K562 treated with DMSO at 1 percent for 4 hours (cell line): Measurements from ENCODE around the gene HDAC11. TPM values are rescaled to one million over a fixed set of nuclear protein-coding genes. Genes with fewer than 3 reads are reported as not detected.

Experiments used
- total RNA-seq: library from RNA; unstranded; fragments of 300-600 nt; gene quantifications from 2 replicates; pipeline ENCODE4 v1.2.3, GENCODE V29; 2022; ENCODE audit not compliant: insufficient read depth

HDAC11 gene
- total RNA-seq: 5.3 and 9.9 TPM in 2 replicates

GRCh38 chr3:13479582-13480339 lies at the start of gene HDAC11:
HDAC11 (plus strand) TSS chr3:13480306; CDS start chr3:13480348, 42 bp downstream.

GRCh38 chr3:13548696-13549622 lies 68.9 kb downstream of the HDAC11 start, which contains the start of gene FBLN2:
FBLN2 (plus strand) TSS chr3:13549125; CDS start chr3:13570356, 21,231 bp downstream.

Other genes starting within 250 kb of the HDAC11 start
- gene NUP210, start 60.0 kb upstream of the HDAC11 start, total RNA-seq: 103 and 138 TPM in 2 replicates
- gene FBLN2, start 68.8 kb downstream of the HDAC11 start, total RNA-seq: 0.22 TPM in 1 of 2 replicates, not detected in the other